T-cell (primary cell): Measurements from ENCODE around the gene ANAPC2. TPM values are rescaled to one million over a fixed set of nuclear protein-coding genes. Genes with fewer than 3 reads are reported as not detected.

Experiments
- ATAC-seq, 4 experiments: fragments of 200-7000 bp in 3 of 4; fragments of 150-1000 bp in 1 of 4; cut with Tn5 transposase; replicated peaks in 1 of 4; 1 replicate in 3 of 4; 2 replicates in 1 of 4; pipeline ENCODE4 v1.10.0; 2021; ENCODE audit warnings: moderate library complexity in 3 of 4, mild to moderate bottlenecking in 2 of 4, moderate number of reproducible peaks in 1 of 4
- CTCF ChIA-PET, 2 donors: fragments of 300-600 bp; sonication (Branson Sonifier 250); formaldehyde crosslinking; loops; one replicate each; lab custom pipeline; 2022; ENCODE audit warnings: antibody characterized with exemption in 2 of 2; lab: Charles Lee
- POLR2A ChIA-PET, 2 donors: fragments of 300-600 bp; sonication (Branson Sonifier 250); formaldehyde crosslinking; loops; one replicate each; lab custom pipeline; 2022; ENCODE audit warnings: antibody characterized with exemption in 2 of 2; lab: Charles Lee
- DNase-seq, 35 experiments: peaks; one replicate each; pipeline versions ENCODE4 v3.0.0 to v3.0.0-alpha.2; 2013 to 2023
- H3K27ac ChIP-seq: one replicate; pipeline ENCODE4 v1.5.1; 2013; ENCODE audit warnings: low read length
- H3K27me3 ChIP-seq, 2 experiments: replicated peaks in 1 of 2; 1 replicate in 1 of 2; 2 replicates in 1 of 2; pipeline versions ENCODE4 v1.6.1 to v1.7.0; 2013; ENCODE audit warnings: low read length in 1 of 2, mixed read lengths in 1 of 2; ENCODE audit not compliant: control insufficient read depth in 2 of 2, insufficient read depth in 2 of 2; ENCODE audit errors: extremely low read depth in 1 of 2
- H3K36me3 ChIP-seq, 2 donors: 1 replicate in 1 of 2; 2 replicates in 1 of 2; pipeline versions ENCODE4 v1.6.1 to v1.7.0; 2013; ENCODE audit warnings: low read length in 1 of 2; ENCODE audit not compliant: control insufficient read depth in 2 of 2, insufficient read depth in 1 of 2; ENCODE audit errors: extremely low read depth in 1 of 2
- H3K4me1 ChIP-seq, 2 experiments: 1 replicate in 1 of 2; 2 replicates in 1 of 2; pipeline versions ENCODE4 v1.6.1 to v1.7.0; 2013; ENCODE audit warnings: low read length in 2 of 2, mixed read lengths in 1 of 2; ENCODE audit not compliant: insufficient read depth in 2 of 2, control insufficient read depth in 1 of 2; ENCODE audit errors: extremely low read depth in 1 of 2
- H3K4me3 ChIP-seq, 2 donors: 1 replicate in 1 of 2; 2 replicates in 1 of 2; pipeline versions ENCODE4 v1.5.1 to v1.7.0; 2013; ENCODE audit warnings: mild to moderate bottlenecking in 2 of 2, low read length in 1 of 2, moderate library complexity in 1 of 2; ENCODE audit not compliant: control insufficient read depth in 1 of 2; ENCODE audit errors: extremely low read depth in 1 of 2
- H3K9me3 ChIP-seq: 2 replicates; pipeline ENCODE4 v1.7.0; 2013
- H3K27ac Mint-ChIP-seq, 2 donors: one replicate each; pipeline ENCODE4 v1.8.0; 2020 to 2021; ENCODE audit warnings: mild to moderate bottlenecking in 2 of 2, mixed read lengths in 2 of 2
- H3K27me3 Mint-ChIP-seq, 2 donors: one replicate each; pipeline ENCODE4 v1.8.0; 2021 to 2022; ENCODE audit warnings: mixed read lengths in 2 of 2
- H3K36me3 Mint-ChIP-seq: one replicate; pipeline ENCODE4 v1.8.0; 2021; ENCODE audit warnings: mixed read lengths
- H3K4me1 Mint-ChIP-seq, 3 donors: one replicate each; pipeline ENCODE4 v1.8.0; 2020 to 2022; ENCODE audit warnings: mixed read lengths in 3 of 3, mild to moderate bottlenecking in 1 of 3
- H3K4me3 Mint-ChIP-seq, 3 donors: one replicate each; pipeline ENCODE4 v1.8.0; 2020 to 2022; ENCODE audit warnings: mild to moderate bottlenecking in 3 of 3, mixed read lengths in 3 of 3, moderate library complexity in 3 of 3
- H3K9me3 Mint-ChIP-seq, 3 donors: one replicate each; pipeline ENCODE4 v1.8.0; 2020 to 2022; ENCODE audit warnings: mixed read lengths in 3 of 3
- WGBS: methylation state at CpG from one replicate; pipeline ENCODE4 v1.1.5; 2013; ENCODE audit warnings: missing lambda C conversion rate; ENCODE audit not compliant: insufficient coverage; 5-methylcytosine and 5-hydroxymethylcytosine counted together
- total RNA-seq, 35 experiments: library from RNA in 6 of 35; stranded (reverse) in 6 of 35; fragments of 120-200 nt in 1 of 35; gene quantifications; one replicate each; pipeline versions ENCODE4 v1.2.1 to v1.2.4 and lab custom pipeline; 2013 to 2026

Gene ANAPC2
- total RNA-seq, 5 donors from 2014 or later (not counting 1 experiment from before 2014, with no cell fraction given), result 133 to 142 (median 141) TPM

- H3K4me1 Mint-ChIP-seq, result peaks cover 0 to 2% (median 0%) of the 10 kb centered on the region in 3 donors
- no peak for DNase-seq
- Histone ChIP-seq H3K9me3 (no peaks in the 10 kb centered on the region), H3K4me3 (no peak overlapping the region), H3K36me3 (no peaks in the 10 kb centered on the region), H3K27ac (no peak overlapping the region), H3K4me1 (peaks cover 0 to 6% of the 10 kb centered on the region in 2 experiments), H3K27me3 (peaks cover 0 to 51% of the 10 kb centered on the region in 2 experiments)
- no peak overlapping the region for H3K4me3 Mint-ChIP-seq
- ChIA-PET POLR2A (no interaction called here), CTCF (no interaction called here)
- H3K36me3 Mint-ChIP-seq, result no peaks in the 10 kb centered on the region
- H3K27ac Mint-ChIP-seq, result no peak overlapping the region
- no peak for ATAC-seq
- H3K9me3 Mint-ChIP-seq, result no peaks in the 10 kb centered on the region
- 80% methylated on average over 3 of the region's 5 CpGs for WGBS
- peaks cover 3 to 7% of the 10 kb centered on the region in 2 donors for H3K27me3 Mint-ChIP-seq
Measured at GRCh38 chr9:137149363-137149762, 39.0 kb downstream of the ANAPC2 start.

- Histone ChIP-seq H3K9me3 (no peaks in the 10 kb centered on the region), H3K4me3 (no peak overlapping the region), H3K36me3 (no peaks in the 10 kb centered on the region), H3K27ac (no peak overlapping the region), H3K4me1 (peaks cover 0 to 6% of the 10 kb centered on the region in 2 experiments), H3K27me3 (peaks cover 0 to 53% of the 10 kb centered on the region in 2 experiments)
- Mint-ChIP-seq H3K27ac (no peak overlapping the region), H3K36me3 (no peaks in the 10 kb centered on the region), H3K27me3 (peaks cover 3 to 13% of the 10 kb centered on the region in 2 donors), H3K4me1 (peaks cover 0 to 2% (median 0%) of the 10 kb centered on the region in 3 donors), H3K4me3 (no peak overlapping the region), H3K9me3 (no peaks in the 10 kb centered on the region)
- no peak for ATAC-seq
- 85% methylated on average over 17 of the region's 19 CpGs for WGBS
- CTCF ChIA-PET, result no interaction called here
- DNase-seq, result no peak
- POLR2A ChIA-PET, result no interaction called here
Measured at GRCh38 chr9:137148661-137149060, 39.7 kb downstream of the ANAPC2 start.

GRCh38 chr9:137148242-137148641 is 40.1 kb downstream of the ANAPC2 start:
- no peak for DNase-seq
- H3K27me3 Mint-ChIP-seq, result peaks cover 3 to 17% of the 10 kb centered on the region in 2 donors
- H3K4me3 Mint-ChIP-seq, result no peak overlapping the region
- CTCF ChIA-PET, result no interaction called here
- 78% methylated on average over 22 of the region's 27 CpGs for WGBS
- H3K4me1 ChIP-seq, result peaks cover 0 to 6% of the 10 kb centered on the region in 2 experiments
- peaks cover 0 to 2% (median 0%) of the 10 kb centered on the region in 3 donors for H3K4me1 Mint-ChIP-seq
- H3K9me3 ChIP-seq, result no peaks in the 10 kb centered on the region
- H3K27ac ChIP-seq, result no peak overlapping the region
- H3K27me3 ChIP-seq, result peaks cover 0 to 55% of the 10 kb centered on the region in 2 experiments
- no peaks in the 10 kb centered on the region for H3K9me3 Mint-ChIP-seq
- no peaks in the 10 kb centered on the region for H3K36me3 ChIP-seq
- POLR2A ChIA-PET, result no interaction called here
- no peak overlapping the region for H3K27ac Mint-ChIP-seq
- no peaks in the 10 kb centered on the region for H3K36me3 Mint-ChIP-seq
- no peak overlapping the region for H3K4me3 ChIP-seq
- ATAC-seq, result no peak

- H3K4me3 ChIP-seq, result no peak overlapping the region
- CTCF ChIA-PET, result no interaction called here
- no peak overlapping the region for H3K27ac ChIP-seq
- no peaks in the 10 kb centered on the region for H3K9me3 ChIP-seq
- Mint-ChIP-seq H3K4me3 (no peak overlapping the region), H3K36me3 (no peaks in the 10 kb centered on the region), H3K27me3 (peaks cover 3 to 19% of the 10 kb centered on the region in 2 donors), H3K4me1 (peaks cover 0 to 2% (median 0%) of the 10 kb centered on the region in 3 donors), H3K27ac (no peak overlapping the region), H3K9me3 (no peaks in the 10 kb centered on the region)
- WGBS, result 43% methylated on average over 17 of the region's 24 CpGs
- POLR2A ChIA-PET, result no interaction called here
- no peak for ATAC-seq
- H3K4me1 ChIP-seq, result peaks cover 0 to 6% of the 10 kb centered on the region in 2 experiments
- no peak for DNase-seq
- H3K36me3 ChIP-seq, result no peaks in the 10 kb centered on the region
- H3K27me3 ChIP-seq, result peaks cover 0 to 60% of the 10 kb centered on the region in 2 experiments
Measured at GRCh38 chr9:137147793-137148160, 40.6 kb downstream of the ANAPC2 start.

- H3K4me1 ChIP-seq, result peaks cover 0 to 6% of the 10 kb centered on the region in 2 experiments
- no peak overlapping the region for H3K4me3 ChIP-seq
- no peaks in the 10 kb centered on the region for H3K36me3 Mint-ChIP-seq
- no peaks in the 10 kb centered on the region for H3K9me3 Mint-ChIP-seq
- POLR2A ChIA-PET, result no interaction called here
- peaks cover 0 to 65% of the 10 kb centered on the region in 2 experiments for H3K27me3 ChIP-seq
- H3K4me1 Mint-ChIP-seq, result peaks cover 0 to 4% (median 2%) of the 10 kb centered on the region in 3 donors
- CTCF ChIA-PET, result no interaction called here
- H3K27ac Mint-ChIP-seq, result peak overlapping the region; percentile 55
- no peaks in the 10 kb centered on the region for H3K9me3 ChIP-seq
- WGBS, result 90% methylated on average over 22 of the region's 26 CpGs
- ATAC-seq (no peak), DNase-seq (no peak)
- H3K36me3 ChIP-seq, result no peaks in the 10 kb centered on the region
- H3K4me3 Mint-ChIP-seq, result no peak overlapping the region
- H3K27me3 Mint-ChIP-seq, result peaks cover 7 to 24% of the 10 kb centered on the region in 2 donors
- H3K27ac ChIP-seq, result no peak overlapping the region
Measured at GRCh38 chr9:137147091-137147792, 41.1 kb downstream of the ANAPC2 start.

- Histone ChIP-seq H3K36me3 (no peaks in the 10 kb centered on the region), H3K27me3 (peaks cover 0 to 72% of the 10 kb centered on the region in 2 experiments), H3K4me3 (no peak overlapping the region), H3K9me3 (no peaks in the 10 kb centered on the region), H3K27ac (no peak overlapping the region), H3K4me1 (peaks cover 0 to 6% of the 10 kb centered on the region in 2 experiments)
- ATAC-seq (no peak), DNase-seq (no peak)
- ChIA-PET CTCF (no interaction called here), POLR2A (no interaction called here)
- H3K4me1 Mint-ChIP-seq, result peaks cover 0 to 6% (median 2%) of the 10 kb centered on the region in 3 donors
- 60% methylated on average over 1 of the region's 9 CpGs for WGBS
- peaks cover 13 to 31% of the 10 kb centered on the region in 2 donors for H3K27me3 Mint-ChIP-seq
- H3K9me3 Mint-ChIP-seq, result no peaks in the 10 kb centered on the region
- no peaks in the 10 kb centered on the region for H3K36me3 Mint-ChIP-seq
- H3K4me3 Mint-ChIP-seq, result no peak overlapping the region
- H3K27ac Mint-ChIP-seq, result no peak overlapping the region
Measured at GRCh38 chr9:137146527-137146918, 41.8 kb downstream of the ANAPC2 start.
